BJ (cell line): Measurements from ENCODE around the gene C19orf47. TPM values are rescaled to one million over a fixed set of nuclear protein-coding genes. Genes with fewer than 3 reads are reported as not detected.
"Not testable (repeated sequence)": the region's sequence is repeated elsewhere in the genome, so short reads cannot be mapped to it uniquely, and the experiment has no call there.

Source experiments
- CTCF ChIA-PET: fragments of 350-600 bp; formaldehyde crosslinking; extraction: SDS; loops from one replicate; lab custom pipeline; 2021; ENCODE audit warnings: antibody characterized with exemption, inconsistent platforms; lab: Yijun Ruan, JAX
- POLR2A ChIA-PET: fragments of 300-600 bp; sonication (Branson Sonifier 250); formaldehyde crosslinking; extraction: SDS; loops from one replicate; lab custom pipeline; 2021; ENCODE audit warnings: antibody characterized with exemption; lab: Charles Lee
- DNase-seq: peaks from one replicate; pipeline ENCODE4 v3.0.0-alpha.2; 2011; ENCODE audit warnings: low read depth
- H3K27me3 ChIP-seq: 2 replicates; pipeline ENCODE4 v1.6.0; 2011; ENCODE audit warnings: low read length; ENCODE audit not compliant: control insufficient read depth, insufficient read depth
- H3K36me3 ChIP-seq: 2 replicates; pipeline ENCODE4 v1.5.1; 2011; ENCODE audit warnings: low read length; ENCODE audit not compliant: control insufficient read depth, insufficient read depth
- H3K4me3 ChIP-seq: 2 replicates; pipeline ENCODE4 v1.5.1; 2011; ENCODE audit warnings: low read depth, mild to moderate bottlenecking, control low read depth, low read length
- CTCF ChIP-seq: IDR thresholded peaks from 2 replicates; pipeline ENCODE4 v1.5.1; 2011; ENCODE audit warnings: low read depth, mild to moderate bottlenecking, control low read depth, inconsistent platforms, low read length, moderate library complexity; ENCODE audit not compliant: insufficient read depth
- polyA plus RNA-seq: library from polyadenylated mRNA; depleted of rRNA; stranded (reverse); fragments of >200 nt; gene quantifications from 2 replicates; pipeline ENCODE4 v1.2.3, GENCODE V29; 2011

Gene C19orf47
- polyA plus RNA-seq, 1 experiment = 25.2 TPM

DNA sequence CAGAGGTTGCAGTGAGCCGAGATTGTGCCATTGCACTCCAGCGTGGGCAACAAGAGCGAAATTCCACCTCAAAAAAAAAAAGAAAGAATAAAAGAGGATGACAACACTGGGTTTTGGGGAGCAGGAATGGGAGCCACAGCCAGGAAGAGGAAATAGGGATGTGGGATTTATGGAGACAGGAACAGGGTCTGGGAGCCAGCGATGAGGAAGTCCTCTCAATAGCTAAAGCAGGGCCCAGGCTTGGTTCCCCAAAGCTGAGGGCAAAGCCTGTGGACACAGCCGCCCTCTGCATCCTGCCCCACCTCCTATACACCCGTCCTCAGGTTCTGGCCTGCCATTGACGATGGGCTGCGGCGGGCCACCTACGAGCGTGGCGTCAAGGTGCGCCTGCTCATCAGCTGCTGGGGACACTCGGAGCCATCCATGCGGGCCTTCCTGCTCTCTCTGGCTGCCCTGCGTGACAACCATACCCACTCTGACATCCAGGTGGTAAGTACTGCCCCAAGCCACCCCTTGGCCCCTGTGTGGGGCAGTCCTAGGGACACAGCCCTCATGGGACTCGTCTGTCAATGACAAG lies 28.2 kb upstream of the C19orf47 start:
- CTCF ChIA-PET = no interaction called here
- Histone ChIP-seq H3K4me3 (no peak overlapping the region), H3K36me3 (peaks cover 19% of the 10 kb centered on the region), H3K27me3 (no peaks in the 10 kb centered on the region)
- POLR2A ChIA-PET = no interaction called here
- no peak for DNase-seq
- TF ChIP-seq CTCF = no peak

GRCh38 chr19:40374084-40374483 lies 25.9 kb upstream of the C19orf47 start:
- H3K36me3 ChIP-seq = peaks cover 28% of the 10 kb centered on the region
- no peak for TF ChIP-seq CTCF
- ChIA-PET CTCF (no interaction called here), POLR2A (no interaction called here)
- H3K27me3 ChIP-seq = no peaks in the 10 kb centered on the region
- no peak for DNase-seq
- no peak overlapping the region for H3K4me3 ChIP-seq

DNA sequence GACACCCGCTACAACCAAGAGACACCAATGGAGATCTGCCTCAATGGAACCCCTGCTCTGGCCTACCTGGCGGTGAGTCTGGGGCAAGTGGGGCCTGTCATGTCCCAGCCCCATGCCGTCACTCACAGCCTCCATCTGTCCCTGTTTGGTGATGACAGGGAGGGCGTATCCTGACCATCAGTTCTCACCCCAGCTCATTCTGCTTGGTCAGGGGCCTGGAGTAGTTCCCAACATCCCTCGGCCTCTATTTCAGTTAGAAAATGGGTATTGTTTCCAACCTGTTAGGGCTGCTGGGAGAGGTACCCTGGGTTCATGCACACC lies 23.6 kb upstream of the C19orf47 start:
- ChIA-PET POLR2A (no interaction called here), CTCF (no interaction called here)
- Histone ChIP-seq H3K36me3 (peaks cover 27% of the 10 kb centered on the region), H3K4me3 (no peak overlapping the region), H3K27me3 (no peaks in the 10 kb centered on the region)
- no peak for TF ChIP-seq CTCF
- DNase-seq = no peak

GRCh38 chr19:40370997-40371801 lies 23.0 kb upstream of the C19orf47 start:
- POLR2A ChIA-PET = no interaction called here
- DNase-seq = no peak
- TF ChIP-seq CTCF = no peak
- H3K27me3 ChIP-seq = no peaks in the 10 kb centered on the region
- peaks cover 29% of the 10 kb centered on the region for H3K36me3 ChIP-seq
- CTCF ChIA-PET = no interaction called here
- H3K4me3 ChIP-seq = no peak overlapping the region

DNA sequence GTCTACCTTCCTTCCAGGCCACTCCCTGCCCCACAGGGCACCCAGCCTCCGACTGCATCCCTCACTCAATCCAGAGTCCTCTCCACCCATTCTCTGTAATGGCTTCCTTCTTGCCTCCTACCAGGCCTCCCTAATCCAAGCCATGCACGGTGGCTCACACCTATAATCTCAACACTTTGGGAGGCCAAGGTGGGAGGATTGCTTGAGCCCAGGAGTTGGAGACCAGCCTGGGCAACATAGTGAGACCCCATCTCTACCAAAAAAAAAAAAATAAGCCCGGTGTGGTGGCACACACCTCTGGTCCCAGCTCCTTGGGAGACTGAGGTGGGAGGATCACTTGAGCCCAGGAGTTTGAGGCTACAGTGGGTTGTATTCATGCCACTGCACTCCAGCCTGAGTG lies 22.1 kb upstream of the C19orf47 start:
- H3K4me3 ChIP-seq, CTCF ChIA-PET, DNase-seq, H3K27me3 ChIP-seq, POLR2A ChIA-PET: not testable (repeated sequence)
- H3K36me3 ChIP-seq = peaks cover 29% of the 10 kb centered on the region
